IMR-90 (cell line): ENCODE results near the gene DNAJB2. TPM values are rescaled to one million over a fixed set of nuclear protein-coding genes. Genes with fewer than 3 reads are reported as not detected.

Experiments
- ATAC-seq: fragments of 200-7000 bp; cut with Tn5 transposase; 2 replicates; pipeline ENCODE4 v1.9.1; 2020; ENCODE audit warnings: low read depth, mild to moderate bottlenecking, moderate library complexity
- BruUV-seq: library from RNA; stranded (reverse); fragments of 400-500 nt; replicated peaks from 2 replicates; lab custom pipeline; 2021; lab: Mats Ljungman, UMichigan
- CTCF ChIA-PET: fragments of 300-600 bp; formaldehyde crosslinking; extraction: SDS; loops from one replicate; lab custom pipeline; 2021; ENCODE audit warnings: antibody characterized with exemption; lab: Yijun Ruan, JAX
- POLR2A ChIA-PET: fragments of 300-600 bp; sonication (Branson Sonifier 250); formaldehyde crosslinking; loops from one replicate; lab custom pipeline; 2022; ENCODE audit warnings: antibody characterized with exemption; ENCODE audit not compliant: unreplicated experiment; lab: Charles Lee
- DNase-seq: peaks from one replicate; pipeline ENCODE4 v3.0.0; 2013
- H2AFZ ChIP-seq: replicated peaks from 2 replicates; pipeline ENCODE3; 2013; ENCODE audit warnings: low read length, mild to moderate bottlenecking; ENCODE audit not compliant: poor library complexity
- H2AK5ac ChIP-seq: 2 replicates; pipeline ENCODE4 v1.6.1; 2013; ENCODE audit warnings: low read depth, low read length, inconsistent platforms
- H2AK9ac ChIP-seq: replicated peaks from 2 replicates; pipeline ENCODE3; 2013; ENCODE audit warnings: mild to moderate bottlenecking, low read depth, low read length, moderate library complexity; ENCODE audit not compliant: poor library complexity
- H2BK120ac ChIP-seq: 2 replicates; pipeline ENCODE4 v1.6.1; 2013; ENCODE audit warnings: low read depth, low read length, inconsistent platforms
- H2BK15ac ChIP-seq: 3 replicates; pipeline ENCODE4 v1.6.1; 2013; ENCODE audit warnings: low read depth, low read length, inconsistent platforms
- H2BK20ac ChIP-seq: 2 replicates; pipeline ENCODE4 v1.6.1; 2013; ENCODE audit warnings: low read depth, mild to moderate bottlenecking, inconsistent platforms, low read length, moderate library complexity
- H2BK5ac ChIP-seq: 2 replicates; pipeline ENCODE4 v1.6.1; 2013; ENCODE audit warnings: mild to moderate bottlenecking, low read depth, low read length, inconsistent platforms; ENCODE audit not compliant: poor library complexity, severe bottlenecking
- H3K14ac ChIP-seq: replicated peaks from 2 replicates; pipeline ENCODE4 v1.6.1; 2013; ENCODE audit warnings: low read depth, low read length, inconsistent platforms
- H3K18ac ChIP-seq: 2 replicates; pipeline ENCODE4 v1.6.1; 2013; ENCODE audit warnings: low read depth, low read length, control low read depth
- H3K23ac ChIP-seq: 2 replicates; pipeline ENCODE4 v1.6.1; 2013; ENCODE audit warnings: low read depth, low read length, inconsistent platforms
- H3K27ac ChIP-seq: 2 replicates; pipeline ENCODE4 v1.5.1; 2013; ENCODE audit warnings: mild to moderate bottlenecking, control low read depth, low read length; ENCODE audit not compliant: insufficient read depth
- H3K27me3 ChIP-seq: 2 replicates; pipeline ENCODE4 v1.6.1; 2013; ENCODE audit warnings: low read length; ENCODE audit not compliant: control insufficient read depth, insufficient read depth
- H3K36me3 ChIP-seq: 2 replicates; pipeline ENCODE4 v1.6.1; 2013; ENCODE audit warnings: low read length, mixed read lengths; ENCODE audit not compliant: control insufficient read depth, insufficient read depth
- H3K4ac ChIP-seq: 2 replicates; pipeline ENCODE4 v1.6.1; 2013; ENCODE audit warnings: low read depth, low read length, inconsistent platforms
- H3K4me1 ChIP-seq: 2 replicates; pipeline ENCODE4 v1.6.1; 2013; ENCODE audit warnings: low read length, mixed read lengths; ENCODE audit not compliant: control insufficient read depth, insufficient read depth
- H3K4me2 ChIP-seq: 2 replicates; pipeline ENCODE4 v1.6.1; 2013; ENCODE audit warnings: low read depth, mild to moderate bottlenecking, control low read depth, low read length, moderate library complexity
- H3K4me3 ChIP-seq: 2 replicates; pipeline ENCODE4 v1.5.1; 2013; ENCODE audit warnings: low read depth, mild to moderate bottlenecking, control low read depth, low read length, moderate library complexity; ENCODE audit not compliant: insufficient read depth
- H3K56ac ChIP-seq: 2 replicates; pipeline ENCODE4 v1.6.1; 2013; ENCODE audit warnings: low read length, inconsistent platforms; ENCODE audit not compliant: insufficient read depth; ENCODE audit errors: extremely low read depth
- H3K79me1 ChIP-seq, 2 experiments: 2 replicates each; pipeline ENCODE4 v1.6.1; 2013; ENCODE audit warnings: low read length in 2 of 2, inconsistent platforms in 1 of 2, low read depth in 1 of 2
- H3K9ac ChIP-seq: 2 replicates; pipeline ENCODE4 v1.6.1; 2013; ENCODE audit warnings: low read depth, low read length, control low read depth
- H3K9me1 ChIP-seq: 2 replicates; pipeline ENCODE4 v1.6.1; 2013; ENCODE audit warnings: low read length, inconsistent platforms; ENCODE audit not compliant: insufficient read depth
- H3K9me3 ChIP-seq: 2 replicates; pipeline ENCODE4 v1.6.1; 2013; ENCODE audit warnings: low read length; ENCODE audit not compliant: control insufficient read depth, insufficient read depth
- H4K20me1 ChIP-seq: 2 replicates; pipeline ENCODE4 v1.6.1; 2013; ENCODE audit warnings: low read length, inconsistent platforms; ENCODE audit not compliant: insufficient read depth
- H4K5ac ChIP-seq: 2 replicates; pipeline ENCODE4 v1.6.1; 2013; ENCODE audit warnings: mild to moderate bottlenecking, low read depth, low read length, control low read depth
- H4K8ac ChIP-seq, 2 experiments: 2 replicates each; pipeline ENCODE4 v1.6.1; 2013; ENCODE audit warnings: low read depth in 2 of 2, low read length in 2 of 2, control low read depth in 1 of 2, inconsistent platforms in 1 of 2
- H4K91ac ChIP-seq: 2 replicates; pipeline ENCODE4 v1.6.1; 2013; ENCODE audit warnings: low read depth, low read length, inconsistent platforms; ENCODE audit not compliant: insufficient read depth
- CEBPB ChIP-seq: IDR thresholded peaks from 2 replicates; pipeline ENCODE4 v1.6.1; 2012; ENCODE audit warnings: low read depth, low read length, improper control_type of control experiment
- POLR2A ChIP-seq: IDR thresholded peaks from 2 replicates; pipeline ENCODE4 v1.6.1; 2012; ENCODE audit warnings: mild to moderate bottlenecking, low read depth, low read length
- RCOR1 ChIP-seq: IDR thresholded peaks from 2 replicates; pipeline ENCODE4 v1.6.1; 2012; ENCODE audit warnings: mild to moderate bottlenecking, low read length, improper control_type of control experiment; ENCODE audit not compliant: insufficient replicate concordance
- SMC3 ChIP-seq: fragments of 150-350 bp; IDR thresholded peaks from 2 replicates; pipeline ENCODE4 v1.6.1; 2016; ENCODE audit warnings: low read depth, mild to moderate bottlenecking, antibody characterized with exemption, low read length, moderate library complexity
- WGBS, 2 experiments: methylation state at CpG; one replicate each; pipeline versions ENCODE4 v1.1.5 to v1.1.7; 2013; ENCODE audit warnings: missing lambda C conversion rate in 2 of 2; ENCODE audit not compliant: insufficient read length in 1 of 2; ENCODE audit errors: extremely low coverage in 2 of 2; 5-methylcytosine and 5-hydroxymethylcytosine counted together
- dilution Hi-C: fragments of 300-500 bp; cut with HindIII; formaldehyde crosslinking; loops from one replicate; pipeline ENCODE4 v1.14.3; 2018; ENCODE audit warnings: low sequenced_read_pairs; ENCODE audit not compliant: unreplicated experiment
- in situ Hi-C: fragments of 300-500 bp; cut with MboI; formaldehyde crosslinking; loops from 3 replicates; pipeline ENCODE4 v1.14.3; 2019; ENCODE audit warnings: low sequenced_read_pairs, inconsistent platforms, mixed read lengths
- intact Hi-C: fragments of 100-400 bp; cut with micrococcal nuclease; formaldehyde crosslinking; loops from 2 replicates; pipeline ENCODE4 v1.10.0; 2022
- polyA plus RNA-seq, 3 experiments: library from polyadenylated mRNA; depleted of rRNA; stranded (reverse); fragments of >200 nt; gene quantifications; 2 replicates each; pipeline ENCODE4 v1.2.3, GENCODE V29; 2012; ENCODE audit warnings: low replicate concordance in 1 of 3
- total RNA-seq: library from RNA; depleted of rRNA; stranded (reverse); fragments of >200 nt; gene quantifications from 2 replicates; pipeline ENCODE4 v1.2.3, GENCODE V29; 2012

DNAJB2 gene
- total and polyA plus RNA-seq, 2 of the 4 experiments (the other 2 are of a cell fraction): 30.6 to 45.8 TPM

- no peak overlapping the region for H2BK20ac ChIP-seq
- H3K9me3 ChIP-seq: no peaks in the 10 kb centered on the region
- intact Hi-C loops: no loop called here
- DNase-seq: no peak
- no peak overlapping the region for H4K5ac ChIP-seq
- in situ Hi-C loops: no loop called here
- no peak; the same call in 1 of the 2 replicates for ATAC-seq
- no peaks in the 10 kb centered on the region for H3K36me3 ChIP-seq
- no peak overlapping the region for H2AK9ac ChIP-seq
- no peaks in the 10 kb centered on the region for H3K79me1 ChIP-seq
- no peak overlapping the region for H3K27ac ChIP-seq
- H2BK15ac ChIP-seq: no peak overlapping the region
- no peak overlapping the region for H3K23ac ChIP-seq
- no peak overlapping the region for H3K18ac ChIP-seq
- peaks cover 10% of the 10 kb centered on the region for H3K4me1 ChIP-seq
- no peak overlapping the region for H2AK5ac ChIP-seq
- H2BK5ac ChIP-seq: no peak overlapping the region
- no peak overlapping the region for H3K14ac ChIP-seq
- ChIA-PET CTCF (interaction anchor here (1.5 kb wide), 1 partner anchor 9 kb away, joined by 3 read pairs; the partner anchor contains the start of gene DNAJB2), POLR2A (no interaction called here)
- dilution Hi-C loops: no loop called here
- peaks cover 27% of the 10 kb centered on the region for H3K27me3 ChIP-seq
- TF ChIP-seq POLR2A (no peak), CEBPB (no peak), RCOR1 (no peak), SMC3 (no peak)
- no peaks in the 10 kb centered on the region for H4K20me1 ChIP-seq
- H3K4me3 ChIP-seq: no peak overlapping the region
- 33% methylated on average over 2 of the region's 8 CpGs; no CpG with 5 or more reads in 1 of the 2 experiments for WGBS, 2 experiments
- H4K8ac ChIP-seq: no peak overlapping the region
- H3K9ac ChIP-seq: no peak overlapping the region
- H4K91ac ChIP-seq: no peak overlapping the region
- no TSS peak for BruUV-seq
- H3K9me1 ChIP-seq: peaks cover 9% of the 10 kb centered on the region
- H2BK120ac ChIP-seq: no peak overlapping the region
- H3K4me2 ChIP-seq: no peak overlapping the region
- H3K56ac ChIP-seq: no peak overlapping the region
- no peak overlapping the region for H2AFZ ChIP-seq
- no peak overlapping the region for H3K4ac ChIP-seq
Observed at GRCh38 chr2:219269362-219270054, 9.7 kb upstream of the DNAJB2 start.
